Activated B cell treated with CpG ODN at 0.5 μM for 24 hours (primary cell): Measurements from ENCODE around the gene WDR27. TPM values are rescaled to one million over a fixed set of nuclear protein-coding genes. Genes with fewer than 3 reads are reported as not detected.

ENCODE experiments used
- ATAC-seq: fragments of 200-7000 bp; cut with Tn5 transposase; one replicate; pipeline ENCODE4 v1.10.0; 2021; ENCODE audit warnings: low read depth, mild to moderate bottlenecking, moderate library complexity
- CTCF ChIA-PET: fragments of 350-600 bp; sonication (Branson Sonifier 250); formaldehyde crosslinking; loops from one replicate; lab custom pipeline; 2021; ENCODE audit warnings: antibody characterized with exemption; lab: Charles Lee
- POLR2A ChIA-PET: fragments of 350-600 bp; sonication (Branson Sonifier 250); formaldehyde crosslinking; loops from one replicate; lab custom pipeline; 2021; ENCODE audit warnings: antibody characterized with exemption; lab: Charles Lee
- DNase-seq: peaks from one replicate; pipeline ENCODE4 v3.0.0; 2022
- H3K27ac Mint-ChIP-seq: one replicate; pipeline ENCODE4 v1.8.0; 2020; ENCODE audit warnings: mixed read lengths
- H3K27me3 Mint-ChIP-seq: one replicate; pipeline ENCODE4 v1.8.0; 2021; ENCODE audit warnings: mixed read lengths
- H3K36me3 Mint-ChIP-seq: one replicate; pipeline ENCODE4 v1.8.0; 2021; ENCODE audit warnings: low read depth, mixed read lengths
- H3K4me1 Mint-ChIP-seq: one replicate; pipeline ENCODE4 v1.8.0; 2021; ENCODE audit warnings: mixed read lengths
- H3K4me3 Mint-ChIP-seq: one replicate; pipeline ENCODE4 v1.8.0; 2020; ENCODE audit warnings: mild to moderate bottlenecking, mixed read lengths
- H3K9me3 Mint-ChIP-seq: one replicate; pipeline ENCODE4 v1.8.0; 2020; ENCODE audit warnings: mixed read lengths
- CTCF ChIP-seq: fragments of 200-600 bp; IDR thresholded peaks from one replicate; pipeline ENCODE4 v1.8.0; 2022; ENCODE audit warnings: antibody characterized with exemption, mild to moderate bottlenecking
- intact Hi-C: fragments of 100-400 bp; cut with micrococcal nuclease; formaldehyde crosslinking; loops from one replicate; pipeline ENCODE4 v1.15.1; 2024
- total RNA-seq: library from RNA; stranded (reverse); gene quantifications from 2 replicates; pipeline ENCODE4 v1.2.3, GENCODE V29; 2022

The WDR27 gene
- total RNA-seq, 1 donor from 2014 or later: 49.1 TPM

DNA sequence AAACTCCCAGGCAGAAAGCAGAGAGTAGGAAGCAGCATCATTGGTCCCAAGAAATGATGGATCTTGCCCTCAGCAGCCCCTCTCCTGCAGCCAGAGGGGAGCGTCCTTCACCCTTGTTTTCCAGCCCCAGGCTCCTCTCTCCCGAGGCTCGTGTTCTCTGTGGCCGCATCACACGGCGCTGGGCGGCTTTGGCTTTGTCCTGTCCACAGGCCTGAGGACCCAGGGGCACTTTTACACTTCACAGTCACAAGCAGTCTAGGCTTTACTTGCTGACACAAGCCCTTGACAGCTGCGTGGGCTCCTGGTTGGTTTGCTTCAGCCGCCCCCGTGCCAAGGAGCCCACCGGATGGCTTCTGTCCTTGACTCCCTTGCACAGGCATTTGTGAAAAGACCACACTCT is 272.8 kb downstream of the WDR27 start:
- intact Hi-C loops: no loop called here
- peaks cover 2% of the 10 kb centered on the region for H3K36me3 Mint-ChIP-seq
- H3K4me1 Mint-ChIP-seq: no peaks in the 10 kb centered on the region
- no peak overlapping the region for H3K4me3 Mint-ChIP-seq
- no peak overlapping the region for H3K27ac Mint-ChIP-seq
- TF ChIP-seq CTCF: no peak
- POLR2A ChIA-PET: no interaction called here
- DNase-seq: no peak
- no peak for ATAC-seq
- CTCF ChIA-PET: no interaction called here
- no peaks in the 10 kb centered on the region for H3K27me3 Mint-ChIP-seq
- H3K9me3 Mint-ChIP-seq: peaks cover 23% of the 10 kb centered on the region

DNA sequence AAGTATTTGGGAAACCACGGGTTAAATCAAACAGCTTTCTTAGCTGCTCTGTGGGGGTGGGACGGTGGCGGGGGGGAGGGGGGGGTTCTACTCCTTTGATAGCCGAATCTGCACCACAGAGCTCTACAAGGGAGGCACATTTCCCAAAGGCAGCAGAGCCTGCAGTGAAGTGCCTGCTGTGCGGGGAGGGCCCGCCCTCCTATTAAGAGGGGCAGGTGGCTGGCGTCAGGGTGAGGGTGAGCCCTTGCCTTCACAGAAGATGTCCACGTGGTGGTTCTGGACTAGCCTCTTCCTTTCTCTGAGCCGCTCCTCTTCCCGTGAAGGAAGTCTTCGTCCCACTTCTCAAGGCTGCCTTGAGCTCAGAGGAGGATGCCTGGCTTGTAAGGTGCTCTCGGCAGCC is 273.3 kb downstream of the WDR27 start:
- no peaks in the 10 kb centered on the region for H3K27me3 Mint-ChIP-seq
- intact Hi-C loops: no loop called here
- peaks cover 2% of the 10 kb centered on the region for H3K36me3 Mint-ChIP-seq
- no peak for TF ChIP-seq CTCF
- CTCF ChIA-PET: no interaction called here
- POLR2A ChIA-PET: no interaction called here
- H3K27ac Mint-ChIP-seq: no peak overlapping the region
- ATAC-seq: no peak
- DNase-seq: no peak
- peaks cover 21% of the 10 kb centered on the region for H3K9me3 Mint-ChIP-seq
- no peak overlapping the region for H3K4me3 Mint-ChIP-seq
- H3K4me1 Mint-ChIP-seq: no peaks in the 10 kb centered on the region

GRCh38 chr6:169427856-169428255 is 274.0 kb downstream of the WDR27 start:
- intact Hi-C loops: no loop called here
- H3K27me3 Mint-ChIP-seq: no peaks in the 10 kb centered on the region
- peaks cover 16% of the 10 kb centered on the region for H3K9me3 Mint-ChIP-seq
- no peaks in the 10 kb centered on the region for H3K4me1 Mint-ChIP-seq
- peaks cover 2% of the 10 kb centered on the region for H3K36me3 Mint-ChIP-seq
- no peak for ATAC-seq
- H3K4me3 Mint-ChIP-seq: no peak overlapping the region
- TF ChIP-seq CTCF: no peak
- no peak for DNase-seq
- no peak overlapping the region for H3K27ac Mint-ChIP-seq
- ChIA-PET POLR2A (no interaction called here), CTCF (no interaction called here)

DNA sequence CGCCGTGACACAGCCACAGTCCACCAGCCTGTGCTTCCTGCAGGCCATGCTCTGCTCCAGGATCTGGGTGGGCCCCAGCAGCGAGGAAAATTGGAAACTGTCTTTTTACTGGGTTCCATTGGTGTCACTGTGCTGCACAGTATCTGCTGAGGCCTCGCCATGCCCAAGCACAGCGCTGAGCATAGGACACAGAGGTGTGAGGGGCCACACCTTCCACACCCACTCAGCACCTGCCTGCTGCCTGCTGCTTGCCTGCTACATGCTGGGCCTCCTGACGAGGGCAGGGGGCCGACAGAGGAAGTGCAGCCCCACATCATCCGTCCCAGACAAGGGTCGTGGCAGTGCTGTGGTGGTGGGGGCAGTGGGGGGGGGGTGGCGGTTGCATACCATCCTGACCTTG is 275.2 kb downstream of the WDR27 start:
- Mint-ChIP-seq H3K27ac (no peak overlapping the region), H3K4me1 (no peaks in the 10 kb centered on the region), H3K9me3 (peaks cover 5% of the 10 kb centered on the region), H3K36me3 (no peaks in the 10 kb centered on the region), H3K4me3 (no peak overlapping the region), H3K27me3 (no peaks in the 10 kb centered on the region)
- intact Hi-C loops: no loop called here
- DNase-seq (no peak), ATAC-seq (no peak)
- ChIA-PET CTCF (no interaction called here), POLR2A (no interaction called here)
- no peak for TF ChIP-seq CTCF

DNA sequence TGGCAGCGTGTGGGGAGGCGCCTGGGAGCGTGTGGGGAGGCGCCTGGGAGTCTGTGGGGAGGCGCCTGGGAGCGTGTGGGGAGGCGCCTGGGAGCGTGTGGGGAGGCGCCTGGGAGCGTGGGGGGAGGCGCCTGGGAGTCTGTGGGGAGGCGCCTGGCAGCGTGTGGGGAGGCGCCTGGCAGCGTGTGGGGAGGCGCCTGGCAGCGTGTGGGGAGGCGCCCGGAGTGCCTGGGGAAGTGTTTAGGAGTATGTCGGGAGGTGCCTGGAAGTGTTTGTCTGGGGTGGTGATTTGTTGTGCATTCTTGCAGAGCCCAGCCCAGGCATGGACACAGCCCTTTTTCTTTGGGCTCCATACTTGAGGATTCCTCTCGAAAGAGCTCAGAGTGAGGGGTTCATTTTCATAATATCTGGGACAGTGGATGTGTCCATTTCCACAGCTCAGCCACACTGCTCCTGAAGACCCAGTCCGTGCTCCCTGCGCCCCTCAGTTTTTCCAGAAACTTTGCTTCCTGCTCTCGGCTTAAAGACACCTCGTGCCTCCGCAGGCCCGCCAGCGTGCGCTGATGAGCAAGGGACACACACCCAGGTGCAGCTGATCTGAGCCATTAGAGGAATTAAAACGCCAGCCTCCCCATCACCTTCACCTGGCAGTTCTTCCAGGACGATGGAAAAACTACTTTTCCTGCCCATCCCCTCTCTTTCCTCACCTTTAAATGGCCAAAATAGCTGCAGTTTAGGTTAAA is 276.0 kb downstream of the WDR27 start:
- DNase-seq (no peak), ATAC-seq (no peak)
- intact Hi-C loops: no loop called here
- ChIA-PET CTCF (no interaction called here), POLR2A (no interaction called here)
- no peaks in the 10 kb centered on the region for H3K9me3 Mint-ChIP-seq
- no peak overlapping the region for H3K4me3 Mint-ChIP-seq
- no peak overlapping the region for H3K27ac Mint-ChIP-seq
- H3K36me3 Mint-ChIP-seq: no peaks in the 10 kb centered on the region
- H3K4me1 Mint-ChIP-seq: no peaks in the 10 kb centered on the region
- TF ChIP-seq CTCF: no peak
- H3K27me3 Mint-ChIP-seq: no peaks in the 10 kb centered on the region
